GM19397 (cell line): ENCODE data around the gene SRD5A3.
A peak's percentile ranks its signal among the peaks of the same experiment; 100 is the strongest.
"Not testable (repeated sequence)": the region's sequence is repeated elsewhere in the genome, so short reads cannot be mapped to it uniquely, and the experiment has no call there.

Experiments
- ATAC-seq: cut with Tn5 transposase; IDR thresholded peaks from one replicate; pipeline ENCODE4 v1.9.1; 2021; ENCODE audit warnings: mild to moderate bottlenecking, moderate library complexity; ENCODE audit not compliant: unreplicated experiment

Gene SRD5A3

GRCh38 chr4:55345054-55345453 lies 988 bp upstream of the SRD5A3 start:
- no peak for ATAC-seq

GRCh38 chr4:55346851-55347255 lies 811 bp downstream of the SRD5A3 start:
- no peak for ATAC-seq

- no peak for ATAC-seq
Observed at GRCh38 chr4:55347610-55348228, 1.7 kb downstream of the SRD5A3 start.

- no peak for ATAC-seq
Observed at GRCh38 chr4:55348466-55348865, 2.4 kb downstream of the SRD5A3 start.

- not testable (repeated sequence) for ATAC-seq
Observed at GRCh38 chr4:55350870-55351269, 4.8 kb downstream of the SRD5A3 start.

GRCh38 chr4:55351824-55352223 lies 5.8 kb downstream of the SRD5A3 start:
- no peak for ATAC-seq

- no peak for ATAC-seq
Observed at GRCh38 chr4:55352726-55353125, 6.7 kb downstream of the SRD5A3 start.

- not testable (repeated sequence) for ATAC-seq
Observed at GRCh38 chr4:55353228-55353747, 7.2 kb downstream of the SRD5A3 start.

GRCh38 chr4:55354648-55355047 lies 8.6 kb downstream of the SRD5A3 start:
- no peak for ATAC-seq

GRCh38 chr4:55355555-55355954 lies 9.5 kb downstream of the SRD5A3 start:
- no peak for ATAC-seq

GRCh38 chr4:55356991-55357461 lies 11.0 kb downstream of the SRD5A3 start:
- ATAC-seq, result no peak

GRCh38 chr4:55358246-55358645 lies 12.2 kb downstream of the SRD5A3 start:
- no peak for ATAC-seq

GRCh38 chr4:55358668-55359067 lies 12.6 kb downstream of the SRD5A3 start:
- peak; percentile 61 for ATAC-seq

- no peak for ATAC-seq
Observed at GRCh38 chr4:55359397-55359916, 13.4 kb downstream of the SRD5A3 start.

GRCh38 chr4:55362938-55363337 lies 16.9 kb downstream of the SRD5A3 start:
- not testable (repeated sequence) for ATAC-seq

GRCh38 chr4:55363691-55364351 lies 17.8 kb downstream of the SRD5A3 start:
- ATAC-seq, result no peak

- ATAC-seq, result no peak
Observed at GRCh38 chr4:55364691-55365344, 18.8 kb downstream of the SRD5A3 start.

GRCh38 chr4:55365345-55365728 lies 19.3 kb downstream of the SRD5A3 start:
- ATAC-seq, result no peak

- no peak for ATAC-seq
Observed at GRCh38 chr4:55366621-55367020, 20.6 kb downstream of the SRD5A3 start.

GRCh38 chr4:55367084-55367722 lies 21.2 kb downstream of the SRD5A3 start:
- ATAC-seq, result no peak

GRCh38 chr4:55369968-55370367 lies 23.9 kb downstream of the SRD5A3 start:
- ATAC-seq, result no peak
